Neural cell (in vitro differentiated cells): ENCODE data around the gene LRRC45. TPM values are rescaled to one million over a fixed set of nuclear protein-coding genes. Genes with fewer than 3 reads are reported as not detected.

ENCODE experiments used
- H2AFZ ChIP-seq: fragments of 200-600, 300-800 bp; sonication (generic), shearing (Covaris generic); 2 replicates; pipeline ENCODE4 v1.6.0; 2014; ENCODE audit warnings: low read depth, mild to moderate bottlenecking, antibody characterized with exemption, low read length, moderate library complexity
- H3F3A ChIP-seq: fragments of 200-600 bp; shearing (Covaris generic); 2 replicates; pipeline ENCODE4 v1.6.1; 2016; ENCODE audit warnings: mild to moderate bottlenecking, moderate library complexity, mixed read lengths, antibody characterized with exemption, low read length; ENCODE audit not compliant: insufficient read depth, poor library complexity, severe bottlenecking
- H3K27ac ChIP-seq: fragments of 200-600, 300-800 bp; sonication (generic), shearing (Covaris generic); 2 replicates; pipeline ENCODE4 v1.5.1; 2014; ENCODE audit warnings: mild to moderate bottlenecking, low read length, moderate library complexity
- H3K27me3 ChIP-seq: fragments of 300-800, 200-600 bp; sonication (generic), shearing (Covaris generic); 2 replicates; pipeline ENCODE4 v1.6.0; 2014; ENCODE audit warnings: mild to moderate bottlenecking, low read depth, low read length, moderate library complexity; ENCODE audit not compliant: insufficient read depth
- H3K36me3 ChIP-seq: fragments of 300-800, 200-600 bp; sonication (generic), shearing (Covaris generic); 2 replicates; pipeline ENCODE4 v1.5.1; 2014; ENCODE audit warnings: mild to moderate bottlenecking, antibody characterized with exemption, low read length, moderate library complexity; ENCODE audit not compliant: insufficient read depth
- H3K4me2 ChIP-seq: fragments of 300-800, 200-600 bp; sonication (generic), shearing (Covaris generic); 2 replicates; pipeline ENCODE4 v1.6.0; 2014; ENCODE audit warnings: mild to moderate bottlenecking, low read length
- H3K4me3 ChIP-seq: fragments of 300-800, 200-600 bp; sonication (generic), shearing (Covaris generic); 2 replicates; pipeline ENCODE4 v1.5.1; 2014; ENCODE audit warnings: mild to moderate bottlenecking, low read length, moderate library complexity
- H3K79me2 ChIP-seq: fragments of 200-600 bp; shearing (Covaris generic); replicated peaks from 2 replicates; pipeline ENCODE4 v1.6.0; 2014; ENCODE audit warnings: mild to moderate bottlenecking, low read length, moderate library complexity; ENCODE audit not compliant: insufficient read depth
- H3K9ac ChIP-seq: fragments of 300-800, 200-600 bp; sonication (generic), shearing (Covaris generic); 2 replicates; pipeline ENCODE4 v1.6.1; 2016; ENCODE audit warnings: mild to moderate bottlenecking, low read length, mixed read lengths
- H3K9me2 ChIP-seq: fragments of 200-600 bp; shearing (Covaris generic); 2 replicates; pipeline ENCODE4 v1.6.1; 2016; ENCODE audit warnings: mild to moderate bottlenecking, low read length, mixed read lengths; ENCODE audit not compliant: insufficient read depth
- H3K9me3 ChIP-seq: fragments of 200-600, 300-800 bp; sonication (generic), shearing (Covaris generic); 2 replicates; pipeline ENCODE4 v1.6.1; 2016; ENCODE audit warnings: mild to moderate bottlenecking, mixed run types, low read length, moderate library complexity, mixed read lengths
- H4K20me1 ChIP-seq: fragments of 200-600 bp; shearing (Covaris generic); 2 replicates; pipeline ENCODE4 v1.6.1; 2016; ENCODE audit warnings: mild to moderate bottlenecking, mixed run types; ENCODE audit not compliant: insufficient read depth
- CTCF ChIP-seq: fragments of 450-650 bp; IDR thresholded peaks from 2 replicates; pipeline ENCODE4 v1.5.1; 2014; ENCODE audit warnings: antibody characterized with exemption, mild to moderate bottlenecking, moderate library complexity; ENCODE audit not compliant: poor library complexity, severe bottlenecking
- EP300 ChIP-seq: fragments of 450-650 bp; conservative IDR thresholded peaks from 2 replicates; pipeline ENCODE4 v1.6.1; 2014; ENCODE audit warnings: antibody characterized with exemption, mild to moderate bottlenecking, moderate library complexity; ENCODE audit not compliant: poor library complexity, severe bottlenecking
- EZH2 ChIP-seq: fragments of 200-600, 300-800 bp; shearing (Covaris generic), sonication (generic); IDR thresholded peaks from 2 replicates; pipeline ENCODE4 v1.6.1; 2014; ENCODE audit warnings: antibody characterized with exemption, low read length, borderline replicate concordance, mild to moderate bottlenecking; ENCODE audit not compliant: insufficient read depth, poor library complexity, severe bottlenecking
- MXI1 ChIP-seq: fragments of 450-650 bp; conservative IDR thresholded peaks from 2 replicates; pipeline ENCODE4 v1.6.1; 2014; ENCODE audit warnings: antibody characterized with exemption, mild to moderate bottlenecking; ENCODE audit not compliant: poor library complexity, severe bottlenecking
- POLR2AphosphoS5 ChIP-seq: IDR thresholded peaks from 2 replicates; pipeline ENCODE4 v1.6.1; 2012
- RAD21 ChIP-seq: fragments of 450-650 bp; conservative IDR thresholded peaks from 2 replicates; pipeline ENCODE4 v1.6.1; 2014; ENCODE audit warnings: antibody characterized with exemption, mild to moderate bottlenecking, moderate library complexity
- REST ChIP-seq: IDR thresholded peaks from 2 replicates; pipeline ENCODE4 v1.6.1; 2012; ENCODE audit warnings: borderline replicate concordance
- SMC3 ChIP-seq: fragments of 450-650 bp; conservative IDR thresholded peaks from 2 replicates; pipeline ENCODE4 v1.6.1; 2014; ENCODE audit warnings: antibody characterized with exemption, mild to moderate bottlenecking, moderate library complexity; ENCODE audit not compliant: poor library complexity
- TAF1 ChIP-seq: IDR thresholded peaks from 2 replicates; pipeline ENCODE4 v1.6.1; 2012; ENCODE audit warnings: low read depth
- polyA plus RNA-seq: library from polyadenylated mRNA; depleted of rRNA; stranded (reverse); fragments of >200 nt; gene quantifications from 2 replicates; pipeline ENCODE4 v1.2.3, GENCODE V29; 2014

Gene LRRC45
- polyA plus RNA-seq, 1 donor from 2014 or later = 51.7 TPM

- Histone ChIP-seq H3K79me2 (peaks cover 4% of the 10 kb centered on the region), H3K4me3 (no peak overlapping the region), H3K9me3 (no peaks in the 10 kb centered on the region), H3K36me3 (no peaks in the 10 kb centered on the region), H3K27ac (no peak overlapping the region), H2AFZ (no peak overlapping the region), H3K27me3 (no peaks in the 10 kb centered on the region), H3K9me2 (no peaks in the 10 kb centered on the region), H3K9ac (no peak overlapping the region), H4K20me1 (no peaks in the 10 kb centered on the region), H3F3A (no peaks in the 10 kb centered on the region), H3K4me2 (no peak overlapping the region)
- TF ChIP-seq REST (no peak), MXI1 (no peak), CTCF (no peak), EZH2 (no peak), RAD21 (no peak), POLR2AphosphoS5 (no peak), EP300 (no peak), TAF1 (no peak), SMC3 (no peak)
Observed at GRCh38 chr17:82047379-82047778, 24.3 kb downstream of the LRRC45 start.

- no peaks in the 10 kb centered on the region for H3K27me3 ChIP-seq
- peaks cover 10% of the 10 kb centered on the region for H3K79me2 ChIP-seq
- TF ChIP-seq CTCF (no peak), RAD21 (no peak), EP300 (no peak), POLR2AphosphoS5 (no peak), REST (no peak), MXI1 (no peak), EZH2 (no peak), SMC3 (no peak), TAF1 (no peak)
- no peak overlapping the region for H2AFZ ChIP-seq
- no peak overlapping the region for H3K9ac ChIP-seq
- no peaks in the 10 kb centered on the region for H3K36me3 ChIP-seq
- no peak overlapping the region for H3K27ac ChIP-seq
- no peak overlapping the region for H3K4me2 ChIP-seq
- H4K20me1 ChIP-seq = no peaks in the 10 kb centered on the region
- H3F3A ChIP-seq = no peaks in the 10 kb centered on the region
- H3K9me2 ChIP-seq = no peaks in the 10 kb centered on the region
- no peaks in the 10 kb centered on the region for H3K9me3 ChIP-seq
- no peak overlapping the region for H3K4me3 ChIP-seq
Observed at GRCh38 chr17:82047914-82048570, 24.9 kb downstream of the LRRC45 start.
